Stimulated activated CD8-positive, alpha-beta memory T cell treated with anti-CD3 and anti-CD28 coated beads, Interleukin-4, amount 100 ng/mL, for 48 hours (primary cell): ENCODE results near the gene GDAP1L1.
A peak's percentile ranks its signal among the peaks of the same experiment; 100 is the strongest.
"Not testable (repeated sequence)": the region's sequence is repeated elsewhere in the genome, so short reads cannot be mapped to it uniquely, and the experiment has no call there.

Experiments used
- DNase-seq: peaks from one replicate; pipeline ENCODE4 v3.0.0-alpha.2; 2020

GDAP1L1 gene

DNA sequence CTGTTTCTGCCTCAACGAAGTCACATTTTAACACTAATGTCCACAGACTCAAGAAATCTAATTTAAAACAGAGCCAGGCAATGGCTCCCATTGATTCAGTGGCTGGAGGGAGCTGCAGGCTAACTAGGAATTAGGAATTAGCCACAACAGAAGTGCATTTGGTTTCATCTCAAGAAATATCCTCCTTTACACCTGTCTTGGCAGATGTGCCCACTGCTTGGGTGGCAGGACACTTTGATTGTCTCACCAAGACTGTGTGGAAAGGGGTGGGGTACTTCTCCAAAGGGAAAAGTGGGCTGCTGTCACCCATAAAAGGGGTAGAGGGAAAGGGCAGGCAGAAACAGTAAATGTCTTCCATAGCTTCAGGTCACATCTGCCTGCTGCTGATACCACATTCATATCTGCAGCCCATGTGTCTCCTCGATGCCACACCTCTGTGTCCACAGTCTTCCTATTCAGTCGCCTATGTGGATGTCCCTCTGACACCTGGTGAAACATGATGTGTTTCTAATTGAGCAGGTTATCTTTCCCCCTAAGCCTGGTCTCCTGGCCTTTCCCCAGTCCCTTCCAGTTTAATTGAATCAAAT, 25.6 kb upstream of the GDAP1L1 start:
- no peak for DNase-seq

DNA sequence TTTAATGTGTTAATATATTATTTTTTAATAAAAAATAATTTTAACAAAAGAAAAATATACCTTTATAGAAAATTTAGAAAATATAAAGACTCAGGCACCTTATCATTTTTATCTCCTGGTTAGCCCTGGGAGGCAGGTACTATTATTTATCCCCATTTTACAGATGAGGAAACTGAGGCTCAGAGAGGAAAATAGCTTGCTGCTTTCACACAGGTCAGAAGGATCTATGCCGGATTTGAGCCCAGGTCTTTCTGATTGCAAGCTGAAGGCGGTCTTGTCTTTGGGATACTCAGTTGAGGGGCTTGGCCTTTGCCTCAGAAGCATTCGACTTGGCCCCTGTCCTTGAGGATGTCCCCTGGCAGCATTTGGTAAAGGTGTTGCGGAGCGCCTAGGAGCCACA, 25.1 kb upstream of the GDAP1L1 start:
- no peak for DNase-seq

DNA sequence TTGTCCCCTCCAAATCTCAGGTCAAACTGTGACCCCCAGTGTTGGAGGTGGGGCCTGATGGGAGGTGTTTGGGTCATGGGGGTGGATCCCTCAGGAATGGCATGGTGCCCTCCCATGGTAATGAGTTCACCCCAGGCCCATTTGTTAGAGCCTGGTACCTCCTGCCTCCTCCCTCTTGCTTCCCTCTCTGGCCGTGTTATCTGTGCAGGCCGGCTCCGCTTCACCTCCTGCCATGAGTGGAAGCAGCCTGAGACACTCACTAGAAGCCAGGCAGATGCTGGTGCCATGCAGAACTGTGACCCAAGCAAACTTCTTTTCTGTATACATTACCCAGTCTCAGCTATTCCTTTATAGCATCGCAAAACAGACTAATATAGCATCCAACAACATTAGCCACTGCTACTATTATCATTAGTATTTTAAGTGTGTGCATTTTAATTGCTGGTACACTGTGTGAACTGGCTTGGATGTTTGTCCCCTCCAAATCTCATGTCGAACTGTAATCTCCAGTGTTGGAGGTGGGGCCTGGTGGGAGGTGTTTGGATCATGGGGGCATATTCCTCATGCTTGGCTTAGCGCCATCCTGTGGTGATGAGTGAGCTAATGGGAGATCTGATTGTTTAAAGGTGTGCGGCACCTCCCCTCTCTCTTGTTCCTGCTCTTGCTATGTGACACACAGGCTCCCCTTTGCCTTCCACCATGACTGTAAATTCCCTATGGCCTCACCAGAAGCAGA, 24.3 kb upstream of the GDAP1L1 start:
- DNase-seq = no peak

DNA sequence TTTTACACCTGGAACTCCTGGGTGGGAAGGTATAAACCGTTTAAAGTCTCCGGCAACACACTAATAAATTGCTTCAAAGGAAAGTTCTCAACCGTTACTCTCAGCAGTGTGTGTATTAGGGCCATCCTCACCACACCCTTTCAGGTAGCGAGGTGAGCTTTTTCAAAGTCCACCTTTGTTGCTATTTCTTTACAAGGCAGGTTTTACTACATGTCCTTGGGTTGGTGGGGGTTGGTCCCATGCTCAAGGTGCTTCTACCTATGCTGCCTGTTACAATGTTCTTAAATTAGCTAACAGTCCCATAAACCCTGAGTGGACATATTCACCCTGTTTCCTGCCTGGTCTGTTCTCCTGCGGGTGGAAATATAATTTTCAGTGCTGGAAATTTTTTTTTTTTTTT, 23.4 kb upstream of the GDAP1L1 start:
- no peak for DNase-seq

DNA sequence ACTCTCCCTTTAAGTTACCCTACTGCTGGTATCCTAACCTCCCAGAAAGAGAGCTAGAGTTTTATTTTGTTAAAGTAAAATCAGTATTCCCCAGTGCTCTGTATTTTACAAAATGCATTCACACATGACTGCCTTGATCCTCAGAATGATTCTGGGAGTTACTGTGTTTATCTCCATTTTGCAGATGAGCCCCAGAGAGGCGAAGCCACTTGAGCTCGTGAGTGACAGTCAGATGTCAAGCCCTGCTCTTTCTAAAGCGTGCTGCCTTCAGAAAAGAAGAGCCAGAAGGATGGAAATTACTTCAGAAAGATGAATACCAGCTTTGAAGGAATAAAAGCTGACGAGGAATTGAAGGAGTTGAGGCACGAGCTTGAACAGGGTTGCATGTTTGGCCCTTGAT, 22.5 kb upstream of the GDAP1L1 start:
- no peak for DNase-seq

DNA sequence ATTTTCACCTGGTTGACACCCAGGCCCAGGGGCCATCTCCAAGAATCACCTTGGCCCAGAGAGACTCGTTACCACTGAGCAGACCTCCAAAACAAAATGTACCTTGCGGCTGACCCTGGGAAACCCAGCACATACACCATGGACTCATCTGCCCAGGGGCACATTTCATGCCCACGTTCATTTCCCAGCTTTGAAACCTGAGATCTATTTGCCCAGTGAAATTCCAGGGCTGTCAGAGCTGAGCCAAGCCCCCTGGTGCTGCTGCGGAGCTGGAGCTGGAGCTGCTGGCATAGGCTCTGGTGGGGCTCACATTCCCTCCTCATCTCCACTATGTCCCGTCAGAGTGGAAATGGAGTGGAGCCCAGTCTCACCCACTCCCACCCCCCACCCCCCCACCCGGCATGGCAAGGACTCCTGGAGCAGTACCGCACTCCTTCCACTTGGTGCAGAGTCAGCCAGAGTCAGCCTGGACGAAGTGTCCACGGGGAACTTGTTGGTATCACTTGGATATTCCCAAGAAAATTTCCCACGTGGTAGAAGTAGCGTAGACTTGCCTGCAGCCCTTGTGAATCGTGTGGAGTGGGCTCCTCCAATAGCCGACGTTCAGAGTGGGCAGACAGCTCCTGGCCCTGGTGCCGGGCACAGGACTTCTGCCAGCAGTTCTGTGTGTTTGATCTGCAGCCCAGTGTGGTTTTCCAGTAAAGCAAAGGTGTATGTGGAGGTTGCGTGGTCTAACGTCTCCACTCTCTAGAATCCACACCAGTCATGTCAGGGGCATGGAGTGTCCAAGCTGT, 18.4 kb upstream of the GDAP1L1 start:
- no peak for DNase-seq

DNA sequence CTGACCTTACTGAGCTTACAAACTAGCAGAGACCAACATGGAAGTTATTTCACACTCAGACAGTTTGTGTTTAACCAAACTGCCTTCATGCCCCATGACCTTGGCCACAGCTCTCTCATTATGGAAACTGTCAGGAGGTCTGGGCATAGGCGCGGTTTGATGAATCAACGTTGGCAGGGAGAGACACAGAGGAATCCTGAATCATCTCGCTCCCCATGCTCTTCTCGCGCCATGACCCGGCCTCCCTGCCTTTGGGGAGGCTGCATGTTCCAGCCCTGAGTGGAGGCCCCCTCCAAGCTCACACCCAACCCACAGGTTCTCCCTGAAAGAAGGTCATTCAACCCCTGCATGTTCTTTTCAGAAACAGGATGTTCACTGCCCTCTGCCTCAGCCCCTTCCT, 15.9 kb upstream of the GDAP1L1 start:
- no peak for DNase-seq

DNA sequence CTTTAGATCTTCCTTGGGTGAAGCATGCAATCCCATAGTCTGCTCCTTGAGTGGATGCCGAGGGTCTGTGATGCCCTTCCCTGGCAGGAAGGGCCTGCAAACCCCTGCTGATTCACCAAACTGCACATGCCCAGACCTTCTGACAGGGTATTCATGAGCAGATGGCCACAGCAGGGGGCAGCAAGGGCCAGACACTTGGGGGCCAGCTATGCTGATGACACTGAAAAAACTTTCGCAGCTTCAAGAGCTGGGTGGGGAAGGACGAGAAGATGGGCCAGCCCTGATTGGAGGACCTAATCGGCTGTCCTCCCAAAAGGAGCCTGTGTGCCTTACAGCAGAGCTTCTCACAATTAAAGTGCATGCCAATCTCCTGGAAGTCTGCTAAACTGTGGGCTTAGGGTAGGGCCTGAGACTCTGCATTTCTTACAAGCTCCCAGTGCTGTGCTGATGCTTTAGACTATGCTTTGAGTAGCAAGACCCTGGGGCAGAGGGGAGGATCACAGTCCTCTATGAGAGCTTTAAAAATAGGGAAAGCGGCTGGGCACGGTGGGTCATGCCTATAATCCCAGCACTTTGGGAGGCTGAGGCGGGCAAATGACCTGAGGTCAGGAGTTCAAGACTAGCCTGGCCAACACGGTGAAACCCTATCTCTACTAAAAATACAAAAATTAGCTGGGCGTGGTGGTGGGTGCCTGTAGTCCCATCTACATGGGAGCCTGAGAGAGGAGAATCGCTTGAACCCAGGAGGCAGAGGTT, 15.2 kb upstream of the GDAP1L1 start:
- DNase-seq = no peak

DNA sequence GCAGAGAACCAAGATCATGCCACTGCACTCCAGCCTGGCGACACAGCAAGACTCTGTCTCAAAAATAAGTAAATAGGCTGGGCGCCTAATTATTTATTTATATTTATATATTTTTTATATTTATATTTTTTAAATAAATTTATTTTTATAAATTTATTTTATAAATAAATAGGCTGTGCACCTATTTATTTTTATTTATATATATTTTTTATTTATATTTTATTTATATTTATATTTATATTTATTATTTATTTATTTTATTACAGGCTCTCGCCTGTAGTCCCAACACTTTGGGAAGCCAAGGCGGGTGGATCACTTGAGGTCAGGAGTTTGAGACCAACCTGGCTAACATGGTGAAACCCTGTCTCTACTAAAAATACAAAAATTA, 14.6 kb upstream of the GDAP1L1 start:
- DNase-seq = not testable (repeated sequence)

DNA sequence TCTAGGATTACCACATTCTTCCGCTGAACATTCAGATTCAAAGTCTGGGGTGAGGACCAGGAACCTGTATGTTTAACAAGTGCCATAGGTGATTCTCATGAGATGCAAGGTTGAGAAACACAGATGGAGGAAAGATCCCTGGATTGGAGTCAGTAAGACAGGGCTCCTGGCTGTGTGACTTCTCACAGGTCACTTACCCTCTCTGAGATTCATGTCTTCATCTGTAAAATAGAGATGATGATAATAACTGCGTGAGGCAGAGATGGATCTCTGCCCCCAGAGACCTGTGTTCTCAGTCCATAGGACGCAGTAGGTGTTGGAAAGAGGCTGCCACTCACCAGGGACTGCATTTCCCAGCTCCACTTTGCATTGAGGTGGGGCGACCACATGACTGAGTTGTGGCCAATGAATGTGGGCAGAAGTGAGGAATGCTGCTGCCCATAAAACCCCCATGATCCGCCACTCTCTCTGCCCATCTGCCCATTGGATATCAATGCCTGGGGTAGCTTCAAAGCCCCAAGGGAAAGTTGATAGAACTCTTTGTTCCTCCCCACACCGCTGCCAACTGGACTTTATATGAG, 13.6 kb upstream of the GDAP1L1 start:
- no peak for DNase-seq

DNA sequence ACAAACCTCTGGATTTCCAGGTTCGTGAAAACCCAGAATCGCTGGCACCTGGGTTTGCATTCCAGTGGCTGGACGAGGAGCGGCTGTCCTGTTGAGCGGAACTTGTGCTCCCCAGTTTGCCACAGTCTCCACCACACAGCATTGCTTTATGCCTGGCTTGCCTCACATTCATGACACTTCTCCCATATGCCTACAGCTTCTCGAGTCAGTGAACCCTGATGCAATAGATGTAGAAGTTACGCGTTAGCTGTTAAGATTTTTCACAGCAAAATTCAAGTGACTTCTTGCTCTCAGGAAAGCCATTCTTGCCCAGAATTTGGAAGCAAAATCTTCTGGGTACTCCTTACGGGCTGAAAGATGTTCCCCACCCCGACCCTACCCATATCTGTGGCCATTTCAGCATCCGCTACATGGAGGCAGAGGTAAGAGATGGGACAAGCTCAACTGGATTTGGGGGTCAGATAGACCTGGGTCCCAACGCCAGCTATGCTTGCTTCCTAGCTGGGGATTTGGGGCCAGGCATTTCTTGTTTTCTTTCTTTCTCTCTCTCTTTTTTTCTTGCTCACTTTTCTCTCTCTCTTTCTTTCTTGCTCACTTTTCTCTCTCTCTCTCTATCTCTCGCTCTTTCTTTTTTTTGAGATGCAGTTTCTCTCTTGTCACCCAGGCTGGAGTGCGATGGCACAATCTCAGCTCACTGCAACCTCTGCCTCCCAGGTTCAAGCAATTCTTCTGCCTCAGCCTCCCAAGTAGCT, 12.4 kb upstream of the GDAP1L1 start:
- no peak for DNase-seq

DNA sequence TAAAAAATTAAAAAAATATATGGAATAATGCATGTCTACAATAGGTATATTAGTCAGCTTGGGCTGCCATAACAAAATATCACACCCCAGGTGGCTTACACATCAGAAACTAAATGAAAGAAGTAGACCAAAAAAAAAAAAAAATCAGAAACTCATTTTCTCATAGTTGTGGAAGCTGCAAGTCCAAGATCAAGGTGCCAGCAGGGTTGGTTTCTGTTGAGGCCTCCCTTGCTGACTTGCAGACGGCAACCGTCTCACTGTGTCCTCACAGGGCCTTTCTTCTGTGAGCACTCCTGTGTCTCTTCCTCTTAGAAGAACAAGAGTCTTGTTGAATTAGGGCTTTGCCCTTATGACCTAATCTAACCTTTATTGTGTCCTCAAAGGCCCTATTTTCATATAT, 11.4 kb upstream of the GDAP1L1 start:
- no peak for DNase-seq

DNA sequence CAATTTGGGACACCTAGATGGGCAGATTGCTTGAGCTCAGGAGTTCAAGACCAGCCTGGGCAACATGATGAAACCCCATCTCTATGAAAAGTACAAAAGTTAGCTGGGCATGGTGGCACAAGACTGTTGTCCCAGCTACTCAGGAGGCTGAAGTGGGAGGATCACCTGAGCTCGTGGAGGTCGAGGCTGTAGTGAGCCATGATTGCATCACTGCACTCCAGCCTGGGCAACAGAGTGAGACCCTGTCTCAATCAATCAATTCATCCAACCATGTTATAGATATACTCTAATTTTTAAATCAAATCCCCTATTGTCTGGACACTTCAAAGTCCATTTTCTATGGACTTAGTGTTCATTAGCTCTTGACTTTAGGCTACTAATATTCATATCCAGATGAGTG, 10.3 kb upstream of the GDAP1L1 start:
- not testable (repeated sequence) for DNase-seq

DNA sequence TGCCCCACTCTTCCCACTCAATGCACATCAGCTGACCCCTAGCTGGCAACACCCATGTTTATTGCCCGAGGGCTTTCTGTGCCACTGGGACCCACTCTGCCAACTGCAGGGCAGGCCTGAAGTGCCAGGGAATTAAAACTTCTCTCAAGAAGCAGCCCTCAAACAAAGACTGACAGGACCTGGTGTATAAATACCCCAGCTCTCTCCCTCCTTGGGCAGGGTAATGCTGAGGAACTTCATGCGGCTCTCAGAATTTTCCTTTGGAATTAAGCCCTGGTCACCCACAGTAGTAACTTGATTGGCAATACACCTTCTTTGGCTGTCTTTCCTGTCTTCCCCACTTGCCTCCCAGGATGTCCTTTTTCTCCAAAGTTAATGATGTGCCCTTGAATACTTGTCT, 5.3 kb upstream of the GDAP1L1 start:
- no peak for DNase-seq

DNA sequence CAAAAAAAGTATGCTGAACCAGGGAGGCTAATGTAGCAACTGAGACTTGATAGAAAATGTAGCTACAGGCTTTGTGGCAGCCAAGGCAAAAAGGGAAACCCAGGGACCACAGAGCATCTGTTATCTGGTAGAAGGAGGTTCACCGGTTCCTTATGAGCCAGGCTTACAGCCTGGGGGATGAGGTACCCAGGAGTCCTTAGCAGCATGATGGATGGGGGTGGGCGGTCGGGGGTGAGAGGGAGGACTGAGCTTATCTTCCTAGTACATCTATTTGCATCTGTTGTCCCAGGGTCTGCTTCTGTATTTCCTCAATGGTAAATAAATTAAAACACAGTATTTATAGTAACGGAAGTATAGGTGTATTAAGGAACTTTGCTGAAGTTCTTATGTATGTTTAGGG, 1.1 kb upstream of the GDAP1L1 start:
- no peak for DNase-seq

DNA sequence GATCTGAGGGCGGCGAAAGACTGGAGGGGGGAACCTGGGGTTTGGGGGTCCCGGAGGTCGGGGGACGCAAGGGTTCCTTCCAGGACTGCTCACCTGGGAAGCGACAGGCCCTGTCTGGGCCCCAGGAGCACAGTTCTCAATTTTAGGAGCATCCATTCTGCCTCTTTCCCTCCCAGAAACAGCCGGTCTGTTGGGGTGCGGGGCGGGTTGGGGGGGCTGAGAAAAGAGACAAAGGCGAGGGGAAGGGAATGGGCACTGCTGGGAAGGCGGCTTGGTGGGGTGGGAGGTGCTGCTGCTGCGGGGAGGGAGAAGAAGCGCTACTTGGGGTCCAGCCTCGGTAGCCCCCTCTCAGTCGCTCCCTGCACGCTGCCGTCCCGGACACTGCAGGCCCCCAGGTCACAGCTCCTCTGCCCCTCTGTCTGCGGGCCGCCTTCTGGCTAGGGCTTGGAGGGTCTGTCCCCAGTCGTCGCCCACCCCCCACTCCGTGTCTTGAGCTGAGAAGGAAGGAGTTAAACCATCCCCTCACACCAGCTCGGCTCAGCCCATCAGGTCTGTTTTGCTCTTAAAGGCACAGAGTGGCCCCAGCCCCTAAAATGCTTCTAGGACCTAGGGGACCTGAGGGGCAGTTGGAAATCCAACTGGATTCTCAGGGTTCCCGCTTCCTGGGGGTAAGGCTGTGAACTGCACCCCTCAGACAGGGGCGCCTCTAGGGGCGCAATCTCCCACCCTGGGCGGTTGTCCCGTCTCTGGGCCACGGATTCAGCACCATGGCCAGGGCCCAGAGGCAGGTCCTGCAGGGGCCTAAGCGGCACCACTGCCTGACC, 690 bp downstream of the GDAP1L1 start:
- DNase-seq = peak; percentile 56

DNA sequence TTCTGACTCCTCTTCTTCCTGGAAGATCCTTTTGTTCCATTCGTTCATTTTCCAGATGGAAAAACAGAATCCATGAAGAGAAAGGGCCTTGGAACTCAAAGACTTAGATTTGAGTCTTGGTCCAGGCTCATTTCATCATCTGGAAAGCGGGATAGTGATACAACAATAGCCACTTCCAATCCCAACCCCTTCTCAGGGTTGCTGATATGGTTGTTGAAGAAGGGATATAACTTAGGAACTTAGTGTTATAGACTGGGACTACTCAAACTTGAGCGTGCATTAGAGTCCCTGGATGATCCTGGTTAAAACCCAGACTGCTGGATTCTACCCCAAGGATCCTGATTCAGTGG, 1.3 kb downstream of the GDAP1L1 start:
- no peak for DNase-seq

DNA sequence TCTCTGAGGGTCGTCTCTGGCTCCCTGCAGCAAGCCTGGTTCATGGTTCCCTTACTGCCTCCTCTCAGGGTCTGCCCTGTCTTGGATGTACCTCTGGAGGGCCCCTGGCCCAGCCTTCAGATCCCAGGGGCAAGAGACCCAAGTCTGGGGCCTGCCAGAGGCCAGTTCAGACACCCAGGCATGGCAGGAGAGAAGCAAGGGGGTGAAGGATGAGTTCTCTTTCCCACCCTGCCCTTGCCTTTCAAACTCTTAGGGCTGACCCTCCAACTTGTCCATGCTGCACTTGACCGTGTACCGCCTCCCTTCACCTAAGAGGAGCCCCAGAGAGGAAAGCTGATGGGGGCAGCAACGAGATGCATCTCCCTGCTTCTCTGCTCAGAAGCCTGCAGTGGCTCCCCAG, 4.2 kb downstream of the GDAP1L1 start:
- no peak for DNase-seq

DNA sequence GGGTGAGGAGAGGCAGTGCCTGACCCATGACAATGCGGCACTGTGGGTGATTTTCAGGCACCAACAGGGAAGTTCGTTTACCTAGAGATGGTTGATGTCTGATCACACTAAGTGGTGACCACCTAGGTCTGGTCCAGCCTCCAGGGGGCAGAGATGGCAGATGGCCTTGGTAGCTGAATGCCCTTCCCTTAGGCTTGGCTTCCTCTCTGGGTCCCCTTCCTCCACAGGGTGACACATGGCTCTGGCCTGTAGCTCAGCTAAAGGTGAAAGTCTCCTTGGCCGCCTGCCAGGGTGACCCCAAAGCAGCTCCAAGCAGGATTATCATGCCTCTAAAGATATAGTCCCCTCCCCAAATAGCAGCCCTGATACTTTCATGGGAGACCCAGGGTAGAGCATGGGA, 6.4 kb downstream of the GDAP1L1 start:
- no peak for DNase-seq

DNA sequence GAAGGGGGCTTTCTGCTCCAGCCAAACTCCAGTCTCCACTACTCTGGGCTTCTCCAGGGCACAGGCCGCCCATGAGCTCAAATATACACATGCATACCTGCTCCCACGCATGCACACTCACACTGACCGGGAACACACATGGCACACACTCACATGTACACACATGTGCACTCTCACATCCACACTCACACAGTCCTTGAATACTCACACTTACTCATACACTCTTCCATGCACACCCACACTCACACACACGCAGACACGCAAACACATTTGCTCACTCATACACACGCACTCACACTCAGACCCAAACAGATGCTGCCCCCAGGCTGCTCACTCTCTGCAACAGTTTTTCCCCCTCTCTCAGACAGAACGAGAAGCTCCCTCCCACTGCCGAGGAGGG, 7.0 kb downstream of the GDAP1L1 start:
- DNase-seq = no peak

DNA sequence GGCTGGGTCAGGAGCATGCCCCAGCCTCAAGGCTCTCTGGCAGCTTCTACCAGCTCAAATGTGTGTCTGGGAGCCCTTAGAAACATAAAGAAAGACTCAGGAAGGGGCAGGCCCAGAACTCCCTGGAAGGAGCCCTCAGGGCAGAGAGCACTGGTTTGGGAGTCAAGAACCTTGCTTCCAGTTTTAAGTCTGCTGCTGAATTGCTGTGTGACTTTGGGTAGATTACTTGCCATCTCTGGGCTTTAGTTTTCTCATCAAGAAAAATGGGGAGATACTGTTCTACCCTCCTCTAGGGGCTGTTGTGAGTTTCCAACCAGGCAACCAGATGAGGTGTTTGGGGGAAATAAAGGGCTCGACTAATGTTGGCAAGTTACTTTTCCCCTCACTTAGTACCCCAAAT, 8.8 kb downstream of the GDAP1L1 start:
- DNase-seq = no peak

DNA sequence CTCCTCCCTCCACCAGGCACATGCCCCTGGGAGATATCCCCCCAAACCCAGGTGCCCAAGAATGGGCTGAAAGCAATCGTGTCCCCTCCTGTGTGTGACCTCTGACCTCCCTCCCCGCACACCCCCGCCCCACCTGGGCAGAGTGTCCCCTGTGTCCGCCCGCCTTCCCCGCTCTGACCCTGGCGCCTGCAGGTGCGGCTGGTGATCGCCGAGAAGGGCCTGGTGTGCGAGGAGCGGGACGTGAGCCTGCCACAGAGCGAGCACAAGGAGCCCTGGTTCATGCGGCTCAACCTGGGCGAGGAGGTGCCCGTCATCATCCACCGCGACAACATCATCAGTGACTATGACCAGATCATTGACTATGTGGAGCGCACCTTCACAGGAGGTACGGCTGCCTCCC, 9.9 kb downstream of the GDAP1L1 start:
- no peak for DNase-seq
